GM11168 (cell line): ENCODE data around the gene GDA.

Source experiments
- in situ Hi-C: fragments of 300-500 bp; cut with MboI; formaldehyde crosslinking; loops from one replicate; pipeline ENCODE4 v1.12.0; 2022; ENCODE audit warnings: low sequenced_read_pairs; ENCODE audit not compliant: unreplicated experiment

GDA gene

GRCh38 chr9:72149231-72149975, at the start of gene GDA:
GDA (plus strand) TSS chr9:72149440; CDS start chr9:72149560, 120 bp downstream.
- in situ Hi-C loops, result no loop called here

GRCh38 chr9:72102520-72102919, 46.7 kb upstream of the GDA start:
- in situ Hi-C loops, result no loop called here

DNA sequence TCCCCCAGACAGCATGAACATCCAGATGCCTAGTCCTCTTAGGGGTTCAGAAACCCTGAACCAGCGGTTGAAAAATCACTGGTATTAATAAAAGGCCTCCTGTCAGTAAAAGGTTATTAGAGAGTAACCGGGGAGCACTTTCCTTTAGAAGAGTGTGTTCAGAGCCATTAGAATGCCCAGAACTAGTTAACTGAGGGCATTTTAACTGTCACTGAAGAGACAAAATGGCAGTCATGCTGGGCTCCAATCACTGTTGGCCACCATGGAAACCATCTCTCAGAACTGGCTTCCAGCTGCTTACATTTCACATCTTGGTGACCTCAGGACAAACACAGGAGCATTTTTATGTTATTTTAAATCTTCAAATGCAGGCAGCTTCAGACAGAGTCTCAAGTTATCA, 36.2 kb upstream of the GDA start:
- in situ Hi-C loops, result no loop called here

GRCh38 chr9:72119853-72120252, 29.4 kb upstream of the GDA start:
- in situ Hi-C loops, result no loop called here

DNA sequence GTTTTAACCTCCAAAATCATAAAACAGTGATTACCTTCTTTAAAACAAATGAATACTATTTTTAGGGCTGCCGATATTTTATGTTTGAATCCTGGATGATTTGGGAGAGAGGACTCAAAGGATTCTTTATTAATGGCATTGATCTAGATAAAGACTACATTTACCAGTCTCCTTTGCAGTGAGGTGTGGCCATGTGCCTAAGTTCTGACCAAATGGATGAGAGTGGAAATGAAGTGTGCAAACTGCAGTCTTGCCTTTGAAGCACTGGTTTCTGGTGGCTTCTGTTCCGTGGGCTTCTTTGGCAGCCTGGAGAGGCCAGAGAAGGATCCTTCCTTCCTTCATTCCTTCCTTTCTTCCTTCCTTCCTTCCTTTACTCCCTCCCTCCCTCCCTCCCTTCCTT, 24.3 kb upstream of the GDA start:
- in situ Hi-C loops, result no loop called here

GRCh38 chr9:72127753-72128152, 21.5 kb upstream of the GDA start:
- in situ Hi-C loops, result no loop called here

DNA sequence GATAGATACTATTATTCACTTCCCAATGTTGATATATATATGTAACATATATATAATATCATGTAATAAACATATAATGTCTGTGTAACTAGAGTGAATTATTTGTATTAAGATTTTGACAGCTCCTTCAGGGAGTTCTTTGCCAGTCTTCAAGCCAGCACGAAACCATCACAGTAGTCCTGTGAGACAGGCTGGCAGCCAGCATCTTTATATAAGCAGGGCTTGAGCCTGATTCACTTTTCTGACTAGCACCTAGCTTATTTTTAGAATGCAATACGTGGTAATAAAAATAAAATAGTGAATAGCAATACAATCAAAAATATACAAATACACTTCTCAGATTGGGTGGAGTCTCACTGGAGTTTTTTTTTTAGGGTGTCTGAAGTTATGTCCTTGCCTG, 20.7 kb upstream of the GDA start:
- in situ Hi-C loops, result no loop called here

GRCh38 chr9:72129271-72130156, 19.7 kb upstream of the GDA start:
- in situ Hi-C loops, result no loop called here

DNA sequence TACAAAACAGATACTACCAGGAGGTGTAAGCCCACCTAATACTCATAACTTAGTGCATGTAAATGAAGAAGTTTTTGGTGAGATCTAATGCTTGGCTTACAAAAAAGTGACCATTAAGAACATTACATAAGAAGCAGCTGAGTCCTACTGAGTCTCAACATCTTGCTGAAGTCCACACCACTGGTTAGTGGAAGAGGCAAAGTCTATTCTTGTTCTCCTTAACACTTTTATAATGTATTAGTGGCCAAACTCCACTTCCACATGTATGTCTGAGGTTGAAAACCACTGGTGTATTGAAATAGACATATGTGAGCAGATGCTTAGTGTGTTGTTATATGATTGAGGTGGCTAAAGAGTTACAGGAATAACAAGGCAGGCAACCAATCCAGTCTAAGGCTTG, 18.9 kb upstream of the GDA start:
- in situ Hi-C loops, result no loop called here

DNA sequence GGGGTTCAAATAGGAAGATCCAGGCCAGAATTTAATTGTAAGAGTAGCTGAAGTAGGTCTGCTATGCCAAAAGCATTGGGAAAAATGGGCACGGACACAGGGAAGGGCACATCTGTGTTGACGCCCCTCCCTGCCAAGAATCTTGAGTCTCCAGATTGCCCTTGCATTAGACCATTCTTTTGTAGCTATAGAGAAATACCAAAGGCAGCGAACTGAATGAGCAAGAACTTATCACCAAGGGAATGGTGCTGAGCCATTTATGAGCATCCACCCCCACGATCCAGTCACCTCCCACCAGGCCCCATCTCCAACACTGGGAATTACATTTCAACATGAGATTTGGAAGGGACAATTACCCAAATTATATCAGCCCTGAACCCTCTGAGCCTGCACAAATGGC, 18.0 kb upstream of the GDA start:
- in situ Hi-C loops, result no loop called here

DNA sequence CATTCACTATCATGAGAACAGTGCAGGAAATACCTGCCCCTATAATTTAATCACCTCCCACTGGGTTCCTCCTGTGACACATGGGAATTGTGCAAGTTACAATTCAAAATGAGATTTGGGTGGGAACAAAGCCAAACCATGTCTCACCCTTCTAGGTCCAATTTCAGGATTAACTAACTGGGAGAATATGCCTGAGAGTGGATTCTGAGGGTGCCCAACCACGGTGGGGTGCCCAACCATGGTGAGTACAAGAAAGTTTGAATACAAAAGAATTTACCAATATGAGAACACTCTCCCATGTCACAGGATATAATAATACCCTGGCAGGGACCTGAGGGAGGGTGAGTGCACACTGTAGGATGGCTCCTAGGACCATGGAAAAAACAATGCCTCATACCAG, 17.2 kb upstream of the GDA start:
- in situ Hi-C loops, result no loop called here

- in situ Hi-C loops, result no loop called here
Observed at GRCh38 chr9:72133365-72134035, 15.7 kb upstream of the GDA start.

GRCh38 chr9:72134801-72135200, 14.4 kb upstream of the GDA start:
- in situ Hi-C loops, result no loop called here

DNA sequence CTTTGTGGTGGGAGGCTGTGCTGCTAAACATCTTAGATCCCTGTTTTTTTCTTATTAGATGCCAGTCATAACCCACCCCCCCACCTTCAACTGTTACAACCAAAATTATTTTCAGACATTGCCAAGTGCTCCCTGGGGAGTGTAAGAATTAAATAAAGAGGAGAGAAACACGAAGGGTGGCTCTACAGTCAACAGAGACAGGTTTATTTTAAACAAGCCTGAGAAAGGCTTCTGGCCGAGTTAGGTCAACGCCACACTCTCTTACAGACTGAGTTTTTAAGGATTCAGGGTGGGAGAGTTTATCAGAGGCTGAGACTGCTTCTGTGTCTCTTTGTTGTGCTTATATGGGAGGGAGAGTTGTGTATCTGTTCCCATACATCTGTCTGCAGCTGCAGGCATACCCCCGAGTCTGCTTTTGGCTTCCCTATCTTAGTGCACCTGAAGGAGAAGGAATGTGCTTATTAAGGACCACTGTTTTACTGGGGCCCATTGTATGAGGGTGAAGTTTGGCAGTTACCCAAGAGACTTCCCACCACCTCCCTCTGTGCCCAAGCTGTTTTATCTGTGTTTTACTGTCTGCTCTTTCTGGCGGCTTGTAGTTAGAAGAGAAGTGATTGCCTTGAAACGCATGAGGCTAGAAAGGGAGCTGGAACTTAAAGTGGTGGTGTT, 11.4 kb upstream of the GDA start:
- in situ Hi-C loops, result no loop called here

DNA sequence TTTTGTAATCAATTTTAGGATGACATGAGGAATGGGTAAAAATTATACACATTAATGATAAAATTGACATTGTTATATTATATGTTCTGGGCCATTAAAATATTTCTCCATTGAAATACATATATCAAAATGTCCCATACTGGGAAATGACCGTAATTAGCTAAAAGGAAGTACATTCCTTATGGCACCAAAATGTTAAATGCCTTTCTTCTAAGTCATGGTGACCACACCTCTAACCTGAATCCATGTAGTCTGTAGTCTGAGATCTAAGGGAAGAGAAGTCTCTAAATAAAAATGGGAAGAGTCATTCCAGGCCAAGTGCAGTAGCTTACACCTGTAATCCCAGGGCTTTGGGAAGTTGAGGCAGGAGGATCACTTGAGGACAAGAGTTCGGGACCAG, 10.0 kb upstream of the GDA start:
- in situ Hi-C loops, result no loop called here

- in situ Hi-C loops, result no loop called here
Observed at GRCh38 chr9:72140586-72140985, 8.7 kb upstream of the GDA start.

GRCh38 chr9:72141484-72141883, 7.8 kb upstream of the GDA start:
- in situ Hi-C loops, result no loop called here

- in situ Hi-C loops, result no loop called here
Observed at GRCh38 chr9:72144756-72145492, 4.3 kb upstream of the GDA start.

DNA sequence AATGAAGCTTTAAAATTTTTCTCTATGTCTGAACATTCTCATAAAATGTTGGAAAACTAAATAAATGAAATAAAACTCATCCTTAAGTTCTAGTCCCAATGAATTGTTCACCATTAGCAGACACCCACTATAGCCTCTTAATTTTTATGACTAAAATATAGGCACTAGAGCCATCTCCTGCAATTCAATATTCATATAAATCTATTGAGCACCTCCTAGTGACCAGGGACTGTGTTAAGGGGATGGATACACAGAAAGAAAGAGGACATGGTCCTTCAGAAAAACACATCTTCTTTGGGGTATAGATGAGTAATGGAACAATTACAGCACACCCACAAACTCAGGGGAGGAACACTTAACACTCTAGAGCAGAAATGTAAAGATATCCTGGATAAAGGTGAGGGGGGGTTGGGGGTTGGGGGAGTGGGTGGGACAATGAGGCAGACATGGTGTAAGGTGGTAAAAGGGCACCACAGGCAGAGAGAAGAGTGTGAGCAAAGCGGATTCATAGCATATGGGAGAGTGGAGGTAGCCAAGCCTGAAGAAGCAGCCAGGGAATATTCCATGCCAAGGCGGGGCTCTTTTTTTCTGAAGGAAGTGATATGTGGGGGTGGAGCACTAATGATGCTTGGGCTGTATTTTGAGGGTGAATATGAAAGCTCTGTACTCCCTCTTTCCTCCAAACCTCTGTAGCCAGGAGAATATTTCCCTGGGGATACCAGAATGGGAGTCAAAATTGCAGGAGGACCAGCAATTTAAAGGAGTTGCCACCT, 3.3 kb upstream of the GDA start:
- in situ Hi-C loops, result no loop called here
